HS-5 (cell line): ENCODE measurements around the gene CCNJL.
"Not testable (repeated sequence)": the region's sequence is repeated elsewhere in the genome, so short reads cannot be mapped to it uniquely, and the experiment has no call there.

Source experiments
- DNase-seq: peaks from one replicate; pipeline ENCODE4 v3.0.0-alpha.2; 2012; ENCODE audit warnings: low read depth

The CCNJL gene

GRCh38 chr5:160260881-160261815 is 51.2 kb downstream of the CCNJL start:
- no peak for DNase-seq

GRCh38 chr5:160260006-160260775 is 52.2 kb downstream of the CCNJL start:
- no peak for DNase-seq

GRCh38 chr5:160259341-160259740 is 53.0 kb downstream of the CCNJL start:
- no peak for DNase-seq

- DNase-seq, result no peak
Measured at GRCh38 chr5:160254706-160255105, 57.7 kb downstream of the CCNJL start.

- DNase-seq, result no peak
Measured at GRCh38 chr5:160253441-160253840, 58.9 kb downstream of the CCNJL start.

GRCh38 chr5:160252916-160253315 is 59.4 kb downstream of the CCNJL start:
- DNase-seq, result no peak

- no peak for DNase-seq
Measured at GRCh38 chr5:160251406-160252155, 60.8 kb downstream of the CCNJL start.

GRCh38 chr5:160250826-160251225 is 61.5 kb downstream of the CCNJL start:
- no peak for DNase-seq

GRCh38 chr5:160250226-160250625 is 62.1 kb downstream of the CCNJL start:
- no peak for DNase-seq

- DNase-seq, result not testable (repeated sequence)
Measured at GRCh38 chr5:160249570-160249969, 62.8 kb downstream of the CCNJL start.

- no peak for DNase-seq
Measured at GRCh38 chr5:160245506-160246086, 66.8 kb downstream of the CCNJL start.

- DNase-seq, result no peak
Measured at GRCh38 chr5:160242145-160242544, 70.2 kb downstream of the CCNJL start.

GRCh38 chr5:160240350-160240749 is 72.0 kb downstream of the CCNJL start:
- no peak for DNase-seq

- DNase-seq, result no peak
Measured at GRCh38 chr5:160237571-160238093, 74.7 kb downstream of the CCNJL start.

- no peak for DNase-seq
Measured at GRCh38 chr5:160235731-160236130, 76.6 kb downstream of the CCNJL start.

GRCh38 chr5:160233215-160233614 is 79.1 kb downstream of the CCNJL start:
- no peak for DNase-seq

- DNase-seq, result no peak
Measured at GRCh38 chr5:160231783-160232342, 80.5 kb downstream of the CCNJL start.

GRCh38 chr5:160230686-160231527 is 81.5 kb downstream of the CCNJL start:
- no peak for DNase-seq

GRCh38 chr5:160229190-160229742 is 83.1 kb downstream of the CCNJL start, which contains the start of gene FABP6:
Gene FABP6 (plus strand): TSS chr5:160229506. CDS start chr5:160229558, 52 bp downstream.
- DNase-seq, result no peak

GRCh38 chr5:160227012-160227411 is 85.4 kb downstream of the CCNJL start:
- no peak for DNase-seq
